ENCODE measurements around the gene PPP1R9A.
"Not testable (repeated sequence)": the region's sequence is repeated elsewhere in the genome, so short reads cannot be mapped to it uniquely, and the experiment has no call there.

Gene PPP1R9A

DNA sequence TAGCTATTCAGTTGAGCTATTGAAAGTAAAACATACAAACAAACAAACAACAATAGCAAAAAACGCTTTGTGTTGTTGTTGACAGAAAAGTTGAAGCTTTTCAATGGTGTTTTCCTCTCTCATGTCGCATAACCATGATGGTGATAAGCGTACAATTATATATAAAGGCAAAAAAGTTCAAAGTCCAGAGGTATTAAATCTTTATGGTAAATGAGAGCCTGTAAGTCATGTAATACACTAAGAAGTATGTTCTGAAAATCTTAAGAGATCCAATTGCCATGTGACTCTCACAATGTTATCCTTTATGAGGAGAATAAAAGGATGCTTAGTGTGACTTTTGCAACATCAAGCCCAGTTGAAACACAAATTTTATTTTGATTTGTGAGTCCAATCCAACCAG, 93.9 kb downstream of the PPP1R9A start:
- in situ Hi-C loops (cut with HindIII; ENCODE audit: low sequenced_read_pairs), result no loop called here
- TF ChIP-seq, protein P1, sequence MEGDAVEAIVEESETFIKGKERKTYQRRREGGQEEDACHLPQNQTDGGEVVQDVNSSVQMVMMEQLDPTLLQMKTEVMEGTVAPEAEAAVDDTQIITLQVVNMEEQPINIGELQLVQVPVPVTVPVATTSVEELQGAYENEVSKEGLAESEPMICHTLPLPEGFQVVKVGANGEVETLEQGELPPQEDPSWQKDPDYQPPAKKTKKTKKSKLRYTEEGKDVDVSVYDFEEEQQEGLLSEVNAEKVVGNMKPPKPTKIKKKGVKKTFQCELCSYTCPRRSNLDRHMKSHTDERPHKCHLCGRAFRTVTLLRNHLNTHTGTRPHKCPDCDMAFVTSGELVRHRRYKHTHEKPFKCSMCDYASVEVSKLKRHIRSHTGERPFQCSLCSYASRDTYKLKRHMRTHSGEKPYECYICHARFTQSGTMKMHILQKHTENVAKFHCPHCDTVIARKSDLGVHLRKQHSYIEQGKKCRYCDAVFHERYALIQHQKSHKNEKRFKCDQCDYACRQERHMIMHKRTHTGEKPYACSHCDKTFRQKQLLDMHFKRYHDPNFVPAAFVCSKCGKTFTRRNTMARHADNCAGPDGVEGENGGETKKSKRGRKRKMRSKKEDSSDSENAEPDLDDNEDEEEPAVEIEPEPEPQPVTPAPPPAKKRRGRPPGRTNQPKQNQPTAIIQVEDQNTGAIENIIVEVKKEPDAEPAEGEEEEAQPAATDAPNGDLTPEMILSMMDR (IDR thresholded peaks at IDR 0.05; ENCODE audit: low read depth, low read length, missing control alignments), result no peak
- DNase-seq (ENCODE audit: low read depth), result no peak
- H3K4me3 ChIP-seq (ENCODE audit: low read depth, low read length), result no peak overlapping the region

DNA sequence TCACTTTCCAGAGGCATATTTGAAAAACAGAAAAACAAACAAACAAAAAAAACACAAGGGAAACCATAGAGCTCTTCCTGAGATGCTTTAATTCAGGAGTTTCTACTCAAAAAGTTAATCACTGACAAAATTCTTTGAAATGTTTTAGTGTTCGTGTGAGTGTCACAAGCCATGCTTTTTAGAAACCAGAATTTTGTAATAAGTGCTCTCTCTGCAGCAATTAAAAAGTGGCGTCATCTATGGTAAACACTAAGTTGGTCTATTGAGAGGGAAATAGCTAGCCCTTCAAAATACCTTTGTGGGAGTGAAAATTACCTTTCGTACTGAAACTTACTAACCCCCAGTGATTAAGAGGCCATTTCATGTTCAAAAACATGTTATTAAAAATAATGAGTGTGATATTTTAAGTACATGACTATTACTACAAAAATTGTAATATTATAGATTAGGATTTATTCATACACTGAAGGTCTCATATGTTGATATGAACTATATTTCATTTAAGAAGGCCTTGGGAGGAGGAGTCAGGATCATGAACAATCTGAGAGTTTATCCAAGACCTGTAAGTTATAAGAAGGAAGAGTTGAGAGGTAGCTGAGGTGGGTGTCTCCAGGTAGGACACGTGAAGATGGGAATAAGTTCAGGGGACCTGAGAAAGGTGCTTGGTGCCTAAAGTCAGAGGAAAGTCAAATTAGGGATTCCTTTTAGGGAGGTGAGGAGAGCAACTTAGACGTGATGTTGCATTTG, 94.6 kb downstream of the PPP1R9A start:
- no peak overlapping the region for H3K4me3 ChIP-seq (ENCODE audit: low read depth, low read length)
- in situ Hi-C loops (cut with HindIII; ENCODE audit: low sequenced_read_pairs), result no loop called here
- DNase-seq (ENCODE audit: low read depth), result no peak
- TF ChIP-seq, protein P1 (IDR thresholded peaks at IDR 0.05; ENCODE audit: low read depth, low read length, missing control alignments), result no peak

DNA sequence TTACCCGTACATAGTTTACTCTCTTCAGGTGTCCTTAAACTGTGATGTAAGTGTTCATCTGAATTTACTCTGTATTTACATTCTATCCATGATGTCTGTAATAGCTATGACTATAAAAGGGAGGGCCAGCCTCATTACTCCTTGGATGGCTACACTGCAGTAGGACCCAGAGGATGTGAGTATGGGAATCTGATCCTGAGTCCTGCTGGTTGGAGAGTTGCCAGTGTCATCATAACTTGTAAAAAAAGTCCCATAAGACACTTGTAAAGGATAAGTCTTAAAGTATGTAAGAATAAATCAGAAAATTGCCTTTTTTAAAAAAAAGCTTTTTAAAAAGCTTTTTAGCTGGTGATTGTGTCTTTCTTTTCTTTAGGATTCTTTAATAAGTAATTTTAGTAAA, 95.4 kb downstream of the PPP1R9A start:
- H3K4me3 ChIP-seq (ENCODE audit: low read depth, low read length), result no peak overlapping the region
- TF ChIP-seq, protein P1 (IDR thresholded peaks at IDR 0.05; ENCODE audit: low read depth, low read length, missing control alignments), result no peak
- in situ Hi-C loops (cut with HindIII; ENCODE audit: low sequenced_read_pairs), result no loop called here
- no peak for DNase-seq (ENCODE audit: low read depth)

DNA sequence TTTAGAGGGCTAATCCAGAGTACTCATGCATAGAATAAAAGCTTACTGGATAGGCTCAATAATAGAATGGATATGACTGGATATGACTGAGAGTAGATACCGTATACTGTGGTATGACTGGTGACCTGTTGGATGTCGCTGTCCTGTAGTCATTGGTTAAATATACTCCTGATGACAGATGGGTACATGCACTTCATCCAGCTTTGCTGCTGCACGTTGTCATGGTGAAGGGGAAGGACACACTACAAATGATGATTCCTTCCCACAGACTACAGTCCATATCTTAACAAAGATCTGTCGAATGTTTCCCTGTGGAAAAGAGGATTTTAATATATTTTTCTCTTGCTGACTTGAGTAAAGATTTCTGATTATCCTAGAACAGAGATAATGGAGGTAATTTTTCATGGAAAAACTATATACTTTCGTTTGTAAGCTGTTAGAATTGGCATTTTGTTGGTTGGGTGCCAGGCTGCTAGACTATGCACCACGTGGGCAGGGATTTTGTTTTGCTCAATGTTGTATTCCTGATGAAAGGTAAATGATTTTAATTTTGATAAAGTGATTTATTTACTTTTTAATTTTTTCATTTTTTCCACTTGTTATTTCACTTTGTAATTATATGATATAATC, 97.3 kb downstream of the PPP1R9A start:
- no peak overlapping the region for H3K4me3 ChIP-seq (ENCODE audit: low read depth, low read length)
- no peak for DNase-seq (ENCODE audit: low read depth)
- in situ Hi-C loops (cut with HindIII; ENCODE audit: low sequenced_read_pairs), result no loop called here
- TF ChIP-seq, protein P1 (IDR thresholded peaks at IDR 0.05; ENCODE audit: low read depth, low read length, missing control alignments), result no peak

DNA sequence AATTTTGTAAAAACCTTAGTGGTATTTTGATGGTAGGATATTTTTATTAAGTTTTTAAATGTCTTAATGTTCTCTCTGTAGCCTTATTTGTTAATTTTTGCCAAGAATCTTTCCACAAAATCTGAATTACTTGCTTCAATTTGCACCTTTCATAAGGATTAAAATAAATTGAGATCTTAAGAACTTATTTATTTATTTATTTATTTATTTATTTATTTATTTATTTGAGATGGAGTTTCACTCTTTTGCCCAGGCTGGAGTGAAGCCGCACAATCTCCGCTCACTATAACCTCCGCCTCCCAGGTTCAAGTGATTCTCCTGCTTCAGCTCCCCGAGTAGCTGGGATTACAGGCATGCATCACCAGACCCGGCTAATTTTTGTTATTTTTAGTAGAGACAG, 98.6 kb downstream of the PPP1R9A start:
- H3K4me3 ChIP-seq (ENCODE audit: low read depth, low read length), result no peak overlapping the region
- DNase-seq (ENCODE audit: low read depth), result no peak
- in situ Hi-C loops (cut with HindIII; ENCODE audit: low sequenced_read_pairs), result no loop called here
- TF ChIP-seq, protein P1 (IDR thresholded peaks at IDR 0.05; ENCODE audit: low read depth, low read length, missing control alignments), result no peak

DNA sequence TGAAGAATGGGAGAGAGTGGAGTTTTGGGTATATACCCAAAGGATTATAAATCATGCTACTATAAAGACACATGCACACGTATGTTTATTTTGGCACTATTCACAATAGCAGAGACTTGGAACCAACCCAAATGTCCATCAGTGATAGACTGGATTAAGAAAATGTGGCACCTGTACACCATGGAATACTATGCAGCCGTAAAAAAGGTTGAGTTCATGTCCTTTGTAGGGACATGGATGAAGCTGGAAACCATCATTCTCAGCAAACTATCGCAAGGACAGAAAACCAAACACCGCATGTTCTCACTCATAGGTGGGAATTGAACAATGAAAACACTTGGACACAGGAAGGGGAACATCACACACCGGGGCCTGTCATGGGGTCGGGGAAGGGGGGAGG, 101.4 kb downstream of the PPP1R9A start:
- in situ Hi-C loops (cut with HindIII; ENCODE audit: low sequenced_read_pairs); DNase-seq (ENCODE audit: low read depth); H3K4me3 ChIP-seq (ENCODE audit: low read depth, low read length): not testable (repeated sequence)

Data from astrocyte of the cerebellum (primary cell).